Keratinocyte (primary cell): ENCODE results near the gene NOS1AP.

ENCODE experiments used
- CTCF ChIP-seq, 3 experiments: IDR thresholded peaks in 1 of 3; conservative IDR thresholded peaks in 1 of 3; optimal IDR thresholded peaks in 1 of 3; 2 replicates in 2 of 3; 3 replicates in 1 of 3; pipeline versions ENCODE3 to v1.5.1; 2011; ENCODE audit warnings: low read length in 3 of 3, mild to moderate bottlenecking in 3 of 3, moderate library complexity in 2 of 3, control low read depth in 1 of 3, inconsistent platforms in 1 of 3; ENCODE audit not compliant: insufficient read depth in 2 of 3; ENCODE audit errors: extremely low read depth in 1 of 3
- EZH2 ChIP-seq: IDR thresholded peaks from one replicate; pipeline ENCODE4 v1.6.1; 2012; ENCODE audit warnings: inconsistent platforms, mild to moderate bottlenecking, low read length, moderate library complexity

- TF ChIP-seq EZH2 (no peak), CTCF (optimal IDR thresholded peaks at IDR 0.05 in 1 of 3, IDR thresholded peaks at IDR 0.05 in 1 of 3, conservative IDR thresholded peaks at IDR 0.05 in 1 of 3; ENCODE audit: extremely low read depth in 1 of 3, insufficient read depth in 2 of 3, low read length in 3 of 3) (no peak)
Observed at GRCh38 chr1:162386292-162387225, 317.1 kb downstream of the NOS1AP start.
